Measurements from ENCODE around the gene ZBTB40. TPM values are rescaled to one million over a fixed set of nuclear protein-coding genes. Genes with fewer than 3 reads are reported as not detected.

Gene ZBTB40
- total RNA-seq, 1 experiment from 2014 or later, result 17.0 TPM

DNA sequence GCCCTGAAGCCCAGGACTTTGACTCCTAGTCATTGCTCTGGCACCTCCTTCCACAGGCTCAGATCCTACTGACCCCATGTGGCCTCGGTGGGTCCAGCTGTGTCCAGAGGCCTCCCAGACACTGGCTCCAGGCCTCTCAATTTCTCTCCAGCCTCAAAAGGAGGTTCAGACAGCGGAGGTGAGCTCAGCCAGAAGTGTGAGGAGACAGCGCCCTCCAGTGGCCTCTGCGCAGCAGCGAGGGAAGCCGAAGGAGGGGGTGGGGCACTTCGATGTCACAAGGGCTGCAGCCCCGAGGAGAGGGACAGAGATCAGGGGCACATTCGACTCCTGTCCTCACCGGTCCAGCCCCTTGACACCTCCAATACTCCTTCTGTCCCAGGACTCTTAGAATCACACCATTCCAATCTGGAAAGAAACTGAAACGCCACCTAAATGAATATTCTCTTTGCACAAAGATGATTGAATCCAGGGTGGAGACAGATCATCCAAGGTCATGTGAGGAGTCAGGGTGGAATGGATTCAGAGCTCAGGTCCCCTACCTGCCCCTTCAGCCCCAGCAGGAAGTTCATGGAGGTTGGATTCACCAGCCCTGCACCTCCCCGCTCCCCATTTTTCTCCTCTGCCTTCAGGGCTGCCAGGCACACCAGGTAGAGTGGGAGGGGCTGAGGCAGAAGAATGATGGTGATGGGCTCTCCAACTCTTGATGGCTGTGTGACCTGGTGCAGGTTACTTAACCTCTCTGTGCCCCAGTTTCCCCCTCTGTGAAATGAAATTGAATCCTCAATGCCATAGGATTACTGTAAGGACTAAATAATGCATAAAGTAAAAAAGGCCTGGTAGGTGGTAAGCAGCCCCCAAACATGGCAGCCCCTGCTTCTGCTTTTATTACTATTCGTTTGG lies 34.8 kb upstream of the ZBTB40 start:
- H3K27me3 ChIP-seq (ENCODE audit: control insufficient read depth, insufficient read depth, low read length), result no peaks in the 10 kb centered on the region
- no peaks in the 10 kb centered on the region for H3K36me3 ChIP-seq (replicated peaks; ENCODE audit: control insufficient read depth, insufficient read depth, low read length)
- DNase-seq, result peak; percentile 92
- H3K4me3 ChIP-seq (ENCODE audit: insufficient read depth, low read depth, low read length), result no peak overlapping the region

DNA sequence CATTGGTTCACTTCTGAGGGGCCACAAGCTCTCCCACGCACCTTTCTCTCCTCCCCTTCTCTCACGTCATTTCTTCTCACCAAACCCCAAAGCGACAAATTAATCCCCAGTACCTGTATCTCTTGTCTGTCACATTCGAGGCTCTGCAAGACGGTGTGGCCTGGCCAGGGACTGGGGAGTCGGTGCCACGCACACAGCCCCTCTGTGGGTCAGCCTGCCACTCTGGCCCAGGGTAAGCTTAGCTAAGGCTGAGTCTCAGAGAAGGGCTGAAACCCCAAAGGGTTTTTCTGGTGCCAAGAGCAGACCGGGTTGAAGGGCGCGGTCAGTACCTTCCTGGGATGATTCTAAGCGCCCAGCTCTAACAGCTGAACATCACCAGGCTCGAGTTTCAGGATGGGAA lies 34.2 kb upstream of the ZBTB40 start:
- H3K36me3 ChIP-seq (replicated peaks; ENCODE audit: control insufficient read depth, insufficient read depth, low read length), result no peaks in the 10 kb centered on the region
- no peak for DNase-seq
- no peak overlapping the region for H3K4me3 ChIP-seq (ENCODE audit: insufficient read depth, low read depth, low read length)
- H3K27me3 ChIP-seq (ENCODE audit: control insufficient read depth, insufficient read depth, low read length), result no peaks in the 10 kb centered on the region

DNA sequence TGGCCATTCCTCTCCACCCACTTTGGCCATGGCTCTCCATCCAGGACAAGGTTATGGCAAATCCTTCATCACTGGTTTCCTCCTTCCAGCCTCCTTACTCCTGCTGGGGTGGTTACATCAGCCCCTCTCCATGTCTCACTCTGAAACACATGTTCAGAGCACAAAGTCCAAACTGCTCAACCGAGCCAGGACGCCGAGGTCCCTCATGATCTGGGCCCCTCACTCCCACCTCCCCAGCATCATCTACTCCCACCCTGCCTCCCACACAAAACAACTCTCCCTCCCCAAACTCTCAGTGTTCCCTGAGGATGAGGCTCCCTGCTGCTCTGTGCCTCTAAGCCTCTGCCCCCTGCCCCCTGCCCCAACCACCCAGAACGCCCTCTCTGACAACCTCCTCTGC lies 33.3 kb upstream of the ZBTB40 start:
- Histone ChIP-seq H3K4me3 (ENCODE audit: insufficient read depth, low read depth, low read length) (no peak overlapping the region), H3K27me3 (ENCODE audit: control insufficient read depth, insufficient read depth, low read length) (no peaks in the 10 kb centered on the region), H3K36me3 (replicated peaks; ENCODE audit: control insufficient read depth, insufficient read depth, low read length) (no peaks in the 10 kb centered on the region)
- no peak for DNase-seq

DNA sequence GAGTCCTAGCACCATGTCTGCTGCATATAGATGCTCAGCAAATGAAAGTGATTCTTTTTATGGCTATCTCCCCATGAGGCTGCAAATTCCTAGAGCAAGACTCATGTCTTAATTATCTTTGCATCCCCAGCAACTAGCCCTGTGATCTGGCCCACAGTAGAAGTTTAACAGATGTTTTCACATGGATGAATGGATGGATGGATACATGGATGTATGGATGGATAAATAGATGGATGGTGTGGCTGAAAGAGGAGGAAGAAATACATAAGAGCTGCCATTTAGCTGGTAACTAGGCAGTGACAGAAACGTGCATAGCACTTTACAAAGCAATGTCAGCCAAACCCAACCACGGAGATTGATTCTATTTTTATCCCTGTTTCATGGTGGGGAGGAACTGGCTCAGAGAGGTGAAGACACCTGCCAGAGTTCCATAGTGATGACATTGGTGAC lies 32.7 kb upstream of the ZBTB40 start:
- H3K36me3 ChIP-seq (replicated peaks; ENCODE audit: control insufficient read depth, insufficient read depth, low read length), result no peaks in the 10 kb centered on the region
- H3K4me3 ChIP-seq (ENCODE audit: insufficient read depth, low read depth, low read length), result no peak overlapping the region
- DNase-seq, result peak; percentile 9
- no peaks in the 10 kb centered on the region for H3K27me3 ChIP-seq (ENCODE audit: control insufficient read depth, insufficient read depth, low read length)

DNA sequence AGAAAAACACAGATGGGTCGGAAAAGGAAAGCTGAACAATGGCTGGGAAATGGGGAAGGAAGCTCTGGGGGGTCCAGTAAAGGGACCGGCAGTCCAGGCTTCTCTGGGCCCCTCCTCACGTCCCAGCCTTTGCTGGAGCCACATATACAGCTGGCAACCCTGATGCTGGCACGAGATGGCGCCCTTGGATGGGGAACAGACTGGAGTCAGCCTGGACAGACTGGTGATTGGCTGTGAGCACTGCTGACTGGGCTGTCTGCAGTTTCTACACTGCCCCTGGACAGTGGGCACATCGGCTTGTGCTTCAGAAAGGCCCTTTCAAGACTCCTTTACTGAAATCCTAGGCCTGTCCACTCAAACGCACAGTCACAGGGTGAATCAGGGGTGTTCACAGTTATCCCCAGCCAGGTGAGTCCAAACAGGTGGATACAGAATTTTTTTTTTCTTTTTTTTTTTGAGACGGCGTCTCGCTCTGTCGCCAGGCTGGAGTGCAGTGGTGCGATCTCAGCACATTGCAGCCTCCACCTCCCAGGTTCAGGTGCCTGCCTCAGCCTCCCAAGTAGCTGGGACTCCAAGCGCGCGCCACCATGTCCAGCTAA lies 31.1 kb upstream of the ZBTB40 start:
- Histone ChIP-seq H3K36me3 (replicated peaks; ENCODE audit: control insufficient read depth, insufficient read depth, low read length) (no peaks in the 10 kb centered on the region), H3K4me3 (ENCODE audit: insufficient read depth, low read depth, low read length) (no peak overlapping the region), H3K27me3 (ENCODE audit: control insufficient read depth, insufficient read depth, low read length) (no peaks in the 10 kb centered on the region)
- DNase-seq, result peak; percentile 91

DNA sequence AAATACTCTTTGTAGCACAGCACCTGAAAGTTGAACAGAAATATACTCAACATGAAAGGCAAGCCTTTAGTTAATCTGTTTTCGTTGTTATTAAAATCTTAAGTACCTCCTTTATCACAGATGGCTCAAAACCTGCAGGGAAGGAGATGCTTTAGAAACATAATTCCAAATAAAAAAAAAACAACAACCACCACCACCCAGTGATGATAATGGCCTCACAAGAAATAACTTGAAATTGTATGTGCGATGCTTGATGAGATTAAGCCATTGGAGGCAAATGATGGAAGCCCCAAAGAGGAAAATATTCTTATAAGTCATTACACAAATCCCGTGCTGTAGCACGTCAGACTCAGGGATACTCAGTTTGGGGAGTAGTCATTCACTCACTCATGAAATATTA lies 24.9 kb upstream of the ZBTB40 start:
- DNase-seq, result no peak
- Histone ChIP-seq H3K36me3 (replicated peaks; ENCODE audit: control insufficient read depth, insufficient read depth, low read length) (no peaks in the 10 kb centered on the region), H3K27me3 (ENCODE audit: control insufficient read depth, insufficient read depth, low read length) (no peaks in the 10 kb centered on the region), H3K4me3 (ENCODE audit: insufficient read depth, low read depth, low read length) (no peak overlapping the region)

DNA sequence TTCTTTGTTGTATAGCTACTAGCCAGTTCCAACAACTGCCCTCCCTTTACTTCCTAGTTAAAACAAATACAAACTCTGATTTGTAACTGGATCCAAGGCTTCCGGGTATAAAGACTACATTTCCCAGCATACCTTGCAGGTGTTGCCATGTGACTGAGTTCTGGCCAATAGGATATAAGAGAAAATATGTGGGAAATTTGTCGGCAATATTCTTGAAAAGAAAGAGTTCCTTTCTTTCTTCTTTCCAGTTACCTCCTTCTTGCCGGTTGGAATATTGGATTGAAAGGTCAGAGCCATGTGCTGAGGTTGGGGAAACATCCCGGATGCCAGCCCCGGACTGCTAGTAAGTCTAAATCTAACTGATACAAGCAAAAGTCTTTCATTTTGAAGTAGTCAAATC lies 23.0 kb upstream of the ZBTB40 start:
- DNase-seq, result peak; percentile 68
- Histone ChIP-seq H3K36me3 (replicated peaks; ENCODE audit: control insufficient read depth, insufficient read depth, low read length) (no peaks in the 10 kb centered on the region), H3K4me3 (ENCODE audit: insufficient read depth, low read depth, low read length) (peak overlapping the region; percentile 10; the same call in 1 of the 2 replicates), H3K27me3 (ENCODE audit: control insufficient read depth, insufficient read depth, low read length) (no peaks in the 10 kb centered on the region)

DNA sequence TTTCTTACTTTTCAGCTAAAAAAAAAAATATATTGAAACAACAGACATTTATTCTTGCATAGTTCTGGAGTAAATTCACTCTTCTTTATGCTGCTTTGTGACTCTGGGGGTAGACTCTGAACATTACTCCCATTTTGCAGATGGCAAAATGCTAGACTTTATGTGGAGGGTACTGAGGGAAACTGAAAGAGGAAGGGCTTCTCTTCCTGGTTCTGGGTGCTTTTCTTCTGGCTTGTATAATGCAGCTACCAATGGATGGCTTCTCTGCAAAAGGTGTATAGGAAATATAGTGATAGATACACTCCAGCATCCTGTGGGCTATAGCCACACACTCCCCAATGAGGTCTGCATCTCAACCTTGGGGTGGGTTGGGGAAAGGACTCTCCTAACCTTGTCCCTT lies 19.7 kb upstream of the ZBTB40 start:
- Histone ChIP-seq H3K36me3 (replicated peaks; ENCODE audit: control insufficient read depth, insufficient read depth, low read length) (no peaks in the 10 kb centered on the region), H3K27me3 (ENCODE audit: control insufficient read depth, insufficient read depth, low read length) (no peaks in the 10 kb centered on the region), H3K4me3 (ENCODE audit: insufficient read depth, low read depth, low read length) (no peak overlapping the region)
- DNase-seq, result no peak

DNA sequence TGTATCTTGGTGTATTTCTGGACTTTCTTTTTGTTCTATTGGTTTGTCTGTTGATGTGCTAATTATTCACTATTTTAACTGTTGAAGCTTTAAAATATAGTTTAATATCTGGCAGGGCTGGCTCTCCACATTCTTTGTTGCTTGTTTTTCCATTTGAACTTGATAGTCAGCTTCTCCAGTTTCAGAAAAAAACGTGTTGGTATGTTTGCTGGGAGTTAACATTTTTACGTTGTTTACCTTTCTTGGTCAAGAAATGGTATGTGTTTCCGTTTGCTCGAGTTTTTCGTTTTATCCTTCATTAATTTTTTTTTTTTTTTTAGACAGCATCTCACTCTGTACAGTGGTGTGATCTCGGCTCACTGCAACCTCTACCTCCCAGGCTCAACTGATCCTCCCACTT lies 16.9 kb upstream of the ZBTB40 start:
- no peak for DNase-seq
- H3K4me3 ChIP-seq (ENCODE audit: insufficient read depth, low read depth, low read length), result no peak overlapping the region
- H3K36me3 ChIP-seq (replicated peaks; ENCODE audit: control insufficient read depth, insufficient read depth, low read length), result no peaks in the 10 kb centered on the region
- no peaks in the 10 kb centered on the region for H3K27me3 ChIP-seq (ENCODE audit: control insufficient read depth, insufficient read depth, low read length)

DNA sequence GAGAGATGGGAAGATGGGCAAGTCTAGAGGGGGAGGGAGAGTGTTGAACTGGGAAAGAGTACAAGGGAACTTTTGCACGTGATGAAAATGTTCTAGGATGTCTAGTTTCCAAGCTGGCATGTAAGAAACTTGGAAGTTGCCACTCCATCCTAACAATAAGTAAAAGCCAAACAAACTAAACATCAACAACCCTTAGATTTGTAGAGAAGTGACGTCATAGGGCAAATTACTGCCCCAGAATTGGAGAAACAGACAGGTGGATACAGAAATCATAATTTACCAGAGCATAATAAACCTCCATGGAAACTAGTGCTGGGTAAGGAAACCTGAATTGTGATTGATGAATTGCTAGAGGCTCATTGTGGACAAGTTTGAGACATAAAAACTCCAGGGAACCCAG lies 14.7 kb upstream of the ZBTB40 start:
- Histone ChIP-seq H3K36me3 (replicated peaks; ENCODE audit: control insufficient read depth, insufficient read depth, low read length) (no peaks in the 10 kb centered on the region), H3K4me3 (ENCODE audit: insufficient read depth, low read depth, low read length) (no peak overlapping the region), H3K27me3 (ENCODE audit: control insufficient read depth, insufficient read depth, low read length) (no peaks in the 10 kb centered on the region)
- DNase-seq, result no peak

DNA sequence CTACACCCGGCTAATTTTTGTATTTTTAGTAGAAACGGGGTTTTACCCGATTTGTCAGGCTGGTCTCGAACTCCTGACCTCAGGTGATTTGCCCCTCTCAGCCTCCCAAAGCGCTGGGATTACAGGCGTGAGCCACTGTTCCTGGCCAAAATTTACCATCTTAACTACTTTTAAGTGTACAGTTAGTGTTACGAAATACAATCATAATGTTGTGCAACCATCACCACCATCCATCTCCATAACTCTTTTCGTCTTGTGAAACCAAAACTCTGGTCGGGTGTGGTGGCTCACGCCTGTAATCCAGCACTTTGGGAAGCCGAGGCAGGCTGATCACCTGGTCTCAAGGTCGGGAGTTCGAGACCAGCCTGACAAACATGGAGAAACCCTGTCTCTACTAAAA lies 14.1 kb upstream of the ZBTB40 start:
- DNase-seq, result no peak
- Histone ChIP-seq H3K36me3 (replicated peaks; ENCODE audit: control insufficient read depth, insufficient read depth, low read length) (no peaks in the 10 kb centered on the region), H3K4me3 (ENCODE audit: insufficient read depth, low read depth, low read length) (no peak overlapping the region), H3K27me3 (ENCODE audit: control insufficient read depth, insufficient read depth, low read length) (no peaks in the 10 kb centered on the region)

DNA sequence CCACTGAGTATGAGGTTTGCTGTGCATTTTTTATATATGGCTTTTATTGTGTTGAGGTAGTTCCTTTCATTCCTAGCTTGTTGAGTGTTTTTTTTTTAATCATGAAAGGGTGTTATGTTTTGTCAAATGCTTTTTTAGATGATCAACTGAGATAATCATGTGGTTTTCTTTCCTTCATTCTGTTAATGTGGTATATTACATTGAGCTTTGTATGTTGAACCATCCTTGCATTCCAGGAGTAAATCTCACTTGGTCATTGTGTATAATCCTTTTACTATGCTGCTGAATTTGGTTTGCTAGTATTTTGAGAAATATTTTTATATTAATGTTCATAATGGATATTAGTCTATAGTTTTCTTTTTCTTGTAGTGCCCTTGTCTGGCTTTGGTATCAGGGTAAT lies 11.1 kb upstream of the ZBTB40 start:
- DNase-seq, result no peak
- Histone ChIP-seq H3K36me3 (replicated peaks; ENCODE audit: control insufficient read depth, insufficient read depth, low read length) (no peaks in the 10 kb centered on the region), H3K4me3 (ENCODE audit: insufficient read depth, low read depth, low read length) (no peak overlapping the region), H3K27me3 (ENCODE audit: control insufficient read depth, insufficient read depth, low read length) (no peaks in the 10 kb centered on the region)

DNA sequence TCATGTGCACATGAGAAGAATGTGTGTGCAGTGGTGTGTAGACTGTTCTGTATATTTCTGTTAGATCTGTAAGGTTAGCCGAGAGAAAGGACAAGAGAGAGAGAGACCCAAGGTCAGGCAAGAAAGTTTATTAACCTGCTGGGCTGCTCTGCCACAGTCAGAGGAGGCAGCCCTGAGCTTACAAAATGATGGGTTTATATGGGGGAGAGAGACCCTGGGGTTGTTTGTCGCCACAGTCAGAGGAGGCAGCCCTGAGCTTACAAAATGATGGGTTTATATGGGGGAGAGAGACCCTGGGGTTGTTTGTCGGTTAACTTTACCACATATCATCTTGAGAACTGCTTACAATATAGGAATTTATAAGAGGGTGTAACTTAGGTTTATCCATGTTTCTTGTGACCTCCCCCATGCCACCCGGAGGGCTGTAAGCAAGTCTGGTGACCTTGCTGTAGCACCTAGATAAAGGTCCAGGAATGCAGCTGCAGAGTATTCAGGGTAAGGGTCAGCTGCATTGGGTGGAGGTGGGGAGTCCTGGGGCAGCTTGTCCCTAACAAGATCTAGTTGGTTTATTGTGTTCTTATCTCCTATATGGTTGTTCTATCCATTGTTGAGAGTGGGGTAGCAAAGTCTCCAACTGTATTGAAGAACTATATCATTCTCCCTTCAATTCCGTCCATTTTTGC lies 9.3 kb upstream of the ZBTB40 start:
- H3K27me3 ChIP-seq (ENCODE audit: control insufficient read depth, insufficient read depth, low read length), result no peaks in the 10 kb centered on the region
- H3K36me3 ChIP-seq (replicated peaks; ENCODE audit: control insufficient read depth, insufficient read depth, low read length), result no peaks in the 10 kb centered on the region
- no peak for DNase-seq
- H3K4me3 ChIP-seq (ENCODE audit: insufficient read depth, low read depth, low read length), result no peak overlapping the region

DNA sequence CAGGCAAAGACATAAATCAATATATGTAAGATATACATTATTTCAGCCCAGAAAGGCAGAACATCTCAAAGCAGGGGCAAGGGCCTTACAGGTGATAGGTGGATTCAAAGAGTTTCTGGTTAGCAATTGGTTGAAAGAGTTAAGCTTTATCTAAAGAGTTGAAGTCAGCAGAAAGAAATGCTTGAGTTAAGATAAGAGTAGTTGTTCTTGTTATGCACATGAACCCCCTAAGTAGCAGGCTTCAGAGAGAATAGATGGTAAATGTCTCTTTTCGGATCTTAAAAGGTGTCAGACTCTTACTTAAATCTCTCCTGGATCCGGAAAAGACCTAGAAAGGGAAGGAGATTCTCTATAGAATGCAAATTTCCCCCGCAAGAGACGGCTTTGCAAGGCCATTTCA lies 8.3 kb upstream of the ZBTB40 start:
- H3K4me3 ChIP-seq (ENCODE audit: insufficient read depth, low read depth, low read length), result no peak overlapping the region
- H3K36me3 ChIP-seq (replicated peaks; ENCODE audit: control insufficient read depth, insufficient read depth, low read length), result no peaks in the 10 kb centered on the region
- no peak for DNase-seq

DNA sequence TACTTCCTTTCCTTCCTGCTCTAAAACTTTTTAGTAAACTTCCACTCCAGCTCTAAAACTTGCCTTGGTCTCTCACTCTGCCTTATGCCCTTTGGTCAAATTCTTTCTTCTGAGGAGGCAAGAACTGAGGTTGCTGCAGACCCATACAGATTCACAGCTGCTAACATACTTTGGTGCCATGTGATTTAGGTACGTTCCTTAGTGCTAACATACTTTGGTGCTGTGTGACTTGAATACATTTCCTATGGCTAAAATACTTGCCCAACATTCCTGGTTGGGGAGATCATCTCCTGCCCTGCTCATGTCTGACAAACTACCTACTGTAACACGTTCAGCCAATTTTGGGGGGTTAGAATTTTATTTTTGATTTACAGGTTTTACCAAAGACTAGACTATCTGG lies 6.8 kb upstream of the ZBTB40 start:
- Histone ChIP-seq H3K36me3 (replicated peaks; ENCODE audit: control insufficient read depth, insufficient read depth, low read length) (no peaks in the 10 kb centered on the region), H3K27me3 (ENCODE audit: control insufficient read depth, insufficient read depth, low read length) (no peaks in the 10 kb centered on the region), H3K4me3 (ENCODE audit: insufficient read depth, low read depth, low read length) (no peak overlapping the region)

More for the DNA sequence above, 8.3 kb upstream of the ZBTB40 start:
- no peaks in the 10 kb centered on the region for H3K27me3 ChIP-seq (ENCODE audit: control insufficient read depth, insufficient read depth, low read length)

More for the DNA sequence above, 6.8 kb upstream of the ZBTB40 start:
- no peak for DNase-seq

Measured in H7 (cell line).